HEK293 (cell line): ENCODE results near the gene S1PR2.

Source experiments
- RBAK ChIP-seq: fragments of 450-650 bp; formaldehyde crosslinking; IDR thresholded peaks from 2 replicates; pipeline ENCODE4 v1.5.1; 2016; ENCODE audit warnings: missing biosample characterization, missing genetic modification characterization
- YY1 ChIP-seq: fragments of 450-650 bp; formaldehyde crosslinking; IDR thresholded peaks from 2 replicates; pipeline ENCODE4 v1.5.1; 2018; ENCODE audit warnings: missing biosample characterization, missing genetic modification characterization
- ZEB2 ChIP-seq: fragments of 450-650 bp; formaldehyde crosslinking; IDR thresholded peaks from 2 replicates; pipeline ENCODE4 v1.5.1; 2016; ENCODE audit warnings: missing biosample characterization, missing genetic modification characterization
- ZFHX2 ChIP-seq: fragments of 450-650 bp; formaldehyde crosslinking; conservative IDR thresholded peaks from 2 replicates; pipeline ENCODE4 v1.5.1; 2016; ENCODE audit warnings: missing biosample characterization, missing genetic modification characterization
- ZFP37 ChIP-seq: fragments of 450-650 bp; formaldehyde crosslinking; IDR thresholded peaks from 2 replicates; pipeline ENCODE4 v1.5.1; 2016; ENCODE audit warnings: missing biosample characterization, missing genetic modification characterization
- ZNF138 ChIP-seq: fragments of 450-650 bp; formaldehyde crosslinking; IDR thresholded peaks from 2 replicates; pipeline ENCODE4 v1.5.1; 2016; ENCODE audit warnings: missing biosample characterization, missing genetic modification characterization, borderline replicate concordance
- ZNF239 ChIP-seq: fragments of 450-650 bp; formaldehyde crosslinking; IDR thresholded peaks from 2 replicates; pipeline ENCODE4 v1.5.1; 2016; ENCODE audit warnings: missing biosample characterization, missing genetic modification characterization
- ZNF558 ChIP-seq: fragments of 450-650 bp; formaldehyde crosslinking; IDR thresholded peaks from 2 replicates; pipeline ENCODE4 v1.5.1; 2016; ENCODE audit warnings: missing biosample characterization, missing genetic modification characterization
- ZNF777 ChIP-seq: fragments of 450-650 bp; formaldehyde crosslinking; IDR thresholded peaks from 2 replicates; pipeline ENCODE4 v1.5.1; 2017; ENCODE audit warnings: missing biosample characterization, missing genetic modification characterization, borderline replicate concordance
- TF ChIP-seq, protein P1 (sequence below): fragments of 450-650 bp; formaldehyde crosslinking; IDR thresholded peaks from 2 replicates; pipeline ENCODE4 v1.5.1; 2016; ENCODE audit warnings: missing biosample characterization, missing genetic modification characterization
- TF ChIP-seq, protein P2 (sequence below): fragments of 450-650 bp; formaldehyde crosslinking; IDR thresholded peaks from 2 replicates; pipeline ENCODE4 v1.5.1; 2016; ENCODE audit warnings: missing biosample characterization, missing genetic modification characterization

DNA sequence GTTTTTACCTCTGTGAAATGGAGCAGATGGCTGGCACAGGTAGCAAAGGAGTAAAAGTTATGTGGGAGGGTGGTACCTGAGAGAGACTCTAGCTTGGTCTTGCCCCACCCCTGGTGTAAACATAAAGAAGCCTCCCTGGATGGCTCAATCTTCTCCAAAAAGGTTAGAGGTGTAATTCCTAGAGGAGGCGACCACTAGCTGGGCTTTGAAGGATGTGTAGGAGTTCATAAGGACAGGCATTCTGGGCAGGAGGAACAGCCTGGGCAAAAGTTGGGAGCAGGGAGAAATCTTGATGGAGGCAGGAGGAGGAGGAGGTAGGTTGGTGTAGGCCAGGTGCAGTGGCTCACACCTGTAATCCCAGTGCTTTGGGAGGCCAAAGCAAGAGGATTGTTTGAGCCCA is 47.8 kb upstream of the S1PR2 start:
- TF ChIP-seq ZNF777 (tag by site-specific recombination) (no peak), ZFP37 (tag by site-specific recombination) (no peak), YY1 (tag by site-specific recombination) (no peak), ZNF138 (tag by site-specific recombination) (no peak), ZFHX2 (tag by site-specific recombination) (no peak), ZNF239 (tag by site-specific recombination) (no peak), RBAK (tag by site-specific recombination) (no peak), ZEB2 (tag by site-specific recombination) (no peak), ZNF558 (no peak)
- TF ChIP-seq, protein P1, sequence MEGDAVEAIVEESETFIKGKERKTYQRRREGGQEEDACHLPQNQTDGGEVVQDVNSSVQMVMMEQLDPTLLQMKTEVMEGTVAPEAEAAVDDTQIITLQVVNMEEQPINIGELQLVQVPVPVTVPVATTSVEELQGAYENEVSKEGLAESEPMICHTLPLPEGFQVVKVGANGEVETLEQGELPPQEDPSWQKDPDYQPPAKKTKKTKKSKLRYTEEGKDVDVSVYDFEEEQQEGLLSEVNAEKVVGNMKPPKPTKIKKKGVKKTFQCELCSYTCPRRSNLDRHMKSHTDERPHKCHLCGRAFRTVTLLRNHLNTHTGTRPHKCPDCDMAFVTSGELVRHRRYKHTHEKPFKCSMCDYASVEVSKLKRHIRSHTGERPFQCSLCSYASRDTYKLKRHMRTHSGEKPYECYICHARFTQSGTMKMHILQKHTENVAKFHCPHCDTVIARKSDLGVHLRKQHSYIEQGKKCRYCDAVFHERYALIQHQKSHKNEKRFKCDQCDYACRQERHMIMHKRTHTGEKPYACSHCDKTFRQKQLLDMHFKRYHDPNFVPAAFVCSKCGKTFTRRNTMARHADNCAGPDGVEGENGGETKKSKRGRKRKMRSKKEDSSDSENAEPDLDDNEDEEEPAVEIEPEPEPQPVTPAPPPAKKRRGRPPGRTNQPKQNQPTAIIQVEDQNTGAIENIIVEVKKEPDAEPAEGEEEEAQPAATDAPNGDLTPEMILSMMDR (tag by site-specific recombination), result no peak
- TF ChIP-seq, protein P2, sequence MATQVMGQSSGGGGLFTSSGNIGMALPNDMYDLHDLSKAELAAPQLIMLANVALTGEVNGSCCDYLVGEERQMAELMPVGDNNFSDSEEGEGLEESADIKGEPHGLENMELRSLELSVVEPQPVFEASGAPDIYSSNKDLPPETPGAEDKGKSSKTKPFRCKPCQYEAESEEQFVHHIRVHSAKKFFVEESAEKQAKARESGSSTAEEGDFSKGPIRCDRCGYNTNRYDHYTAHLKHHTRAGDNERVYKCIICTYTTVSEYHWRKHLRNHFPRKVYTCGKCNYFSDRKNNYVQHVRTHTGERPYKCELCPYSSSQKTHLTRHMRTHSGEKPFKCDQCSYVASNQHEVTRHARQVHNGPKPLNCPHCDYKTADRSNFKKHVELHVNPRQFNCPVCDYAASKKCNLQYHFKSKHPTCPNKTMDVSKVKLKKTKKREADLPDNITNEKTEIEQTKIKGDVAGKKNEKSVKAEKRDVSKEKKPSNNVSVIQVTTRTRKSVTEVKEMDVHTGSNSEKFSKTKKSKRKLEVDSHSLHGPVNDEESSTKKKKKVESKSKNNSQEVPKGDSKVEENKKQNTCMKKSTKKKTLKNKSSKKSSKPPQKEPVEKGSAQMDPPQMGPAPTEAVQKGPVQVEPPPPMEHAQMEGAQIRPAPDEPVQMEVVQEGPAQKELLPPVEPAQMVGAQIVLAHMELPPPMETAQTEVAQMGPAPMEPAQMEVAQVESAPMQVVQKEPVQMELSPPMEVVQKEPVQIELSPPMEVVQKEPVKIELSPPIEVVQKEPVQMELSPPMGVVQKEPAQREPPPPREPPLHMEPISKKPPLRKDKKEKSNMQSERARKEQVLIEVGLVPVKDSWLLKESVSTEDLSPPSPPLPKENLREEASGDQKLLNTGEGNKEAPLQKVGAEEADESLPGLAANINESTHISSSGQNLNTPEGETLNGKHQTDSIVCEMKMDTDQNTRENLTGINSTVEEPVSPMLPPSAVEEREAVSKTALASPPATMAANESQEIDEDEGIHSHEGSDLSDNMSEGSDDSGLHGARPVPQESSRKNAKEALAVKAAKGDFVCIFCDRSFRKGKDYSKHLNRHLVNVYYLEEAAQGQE, result no peak
